Endometrial microvascular endothelial cells (primary cell): Measurements from ENCODE around the gene SNAI3. TPM values are rescaled to one million over a fixed set of nuclear protein-coding genes. Genes with fewer than 3 reads are reported as not detected.

Experiments used
- in situ Hi-C: cut with HindIII; loops from 2 replicates; pipeline ENCODE4 v1.10.0; 2017; ENCODE audit warnings: low sequenced_read_pairs, low pct_unique_long_range_greater_than_20kb; ENCODE audit errors: inconsistent ontology term
- total RNA-seq: library from RNA; depleted of rRNA; stranded (reverse); fragments of >200 nt; gene quantifications from one replicate; pipeline ENCODE4 v1.2.3, GENCODE V29; 2015; ENCODE audit errors: inconsistent ontology term

Gene SNAI3
- total RNA-seq, 1 donor from 2014 or later: not detected

GRCh38 chr16:88706965-88707826 is 20.9 kb upstream of the SNAI3 start:
- in situ Hi-C loops: no loop called here

DNA sequence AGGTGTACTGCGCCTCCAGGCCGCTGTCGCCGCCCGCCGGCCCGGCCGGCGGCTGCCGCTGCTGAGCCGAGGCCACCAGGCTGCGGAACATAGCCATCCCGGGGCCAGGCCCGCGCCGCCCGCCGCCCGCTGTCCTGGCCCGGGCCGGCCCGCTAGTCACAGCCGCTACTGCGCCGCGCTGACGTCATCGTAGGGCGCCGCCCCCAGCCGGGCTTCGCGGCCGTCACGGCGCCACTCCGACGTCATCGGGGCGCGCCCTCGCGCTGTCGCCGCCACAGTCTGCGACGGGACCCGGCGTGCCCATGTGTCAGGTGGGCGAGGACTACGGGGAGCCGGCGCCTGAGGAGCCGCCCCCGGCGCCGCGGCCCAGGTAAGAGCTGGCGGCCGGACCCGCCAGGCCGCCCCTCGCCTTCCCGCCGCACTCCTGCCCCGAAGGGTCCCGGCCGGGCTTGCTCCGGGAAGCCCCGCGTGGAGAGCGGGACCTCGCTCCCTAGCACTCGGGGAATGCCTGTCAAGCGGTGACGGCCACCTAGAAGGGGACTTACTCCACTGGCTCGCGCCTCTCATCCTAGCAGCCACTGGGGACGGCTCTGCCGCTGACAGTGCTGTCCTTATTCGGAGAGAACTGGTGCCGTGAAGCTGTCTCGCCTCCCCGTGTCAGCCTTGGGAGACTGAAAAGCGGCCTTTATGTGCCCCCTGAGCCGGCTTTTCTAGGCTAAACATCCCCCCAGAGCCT is 20.1 kb upstream of the SNAI3 start, which contains the start of the genes CTU2 and RNF166:
Gene CTU2, plus strand, starts transcription at position 275 of the 736 bp plus-strand sequence. Its CDS starts 28 bp downstream, at position 303.
Gene RNF166, minus strand, starts transcription at position 180 of the 736 bp plus-strand sequence. Its CDS starts 83 bp downstream, at position 97.
- in situ Hi-C loops: no loop called here

GRCh38 chr16:88705801-88706228 is 19.5 kb upstream of the SNAI3 start:
- in situ Hi-C loops: no loop called here

DNA sequence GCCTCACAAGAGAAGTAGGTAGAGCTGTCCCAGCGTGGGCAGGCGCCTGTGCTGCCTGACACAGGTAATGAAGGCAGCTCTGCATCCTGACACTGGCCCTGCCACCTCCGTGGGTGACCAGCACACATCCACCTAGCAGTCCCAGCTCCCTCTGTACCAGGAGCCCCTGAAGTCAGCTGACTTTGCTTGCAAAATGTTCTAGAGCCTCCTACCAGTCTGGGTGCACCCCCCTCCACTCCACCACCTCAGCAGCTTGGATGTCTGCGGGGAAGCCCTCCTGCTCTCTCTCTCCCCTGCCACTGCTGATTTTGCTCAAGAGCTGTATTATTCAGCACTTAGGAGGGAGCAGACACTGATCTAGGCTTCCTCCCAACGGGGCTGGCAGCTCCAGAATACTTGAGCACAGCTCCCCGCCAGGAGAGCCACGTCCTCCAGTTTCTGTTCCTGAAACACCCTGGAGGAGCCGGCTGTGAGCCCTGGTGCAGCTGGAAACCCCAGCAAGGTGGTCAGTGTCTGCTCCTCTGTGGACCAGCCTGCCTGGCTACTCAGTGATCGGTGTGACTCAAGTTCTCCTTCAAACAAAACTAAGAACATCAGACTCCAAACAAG is 18.9 kb upstream of the SNAI3 start:
- in situ Hi-C loops: no loop called here

GRCh38 chr16:88703486-88704309 is 17.4 kb upstream of the SNAI3 start:
- in situ Hi-C loops: no loop called here

- in situ Hi-C loops: no loop called here
These were observed 16.3 kb upstream of the SNAI3 start for GRCh38 chr16:88702371-88703210.

DNA sequence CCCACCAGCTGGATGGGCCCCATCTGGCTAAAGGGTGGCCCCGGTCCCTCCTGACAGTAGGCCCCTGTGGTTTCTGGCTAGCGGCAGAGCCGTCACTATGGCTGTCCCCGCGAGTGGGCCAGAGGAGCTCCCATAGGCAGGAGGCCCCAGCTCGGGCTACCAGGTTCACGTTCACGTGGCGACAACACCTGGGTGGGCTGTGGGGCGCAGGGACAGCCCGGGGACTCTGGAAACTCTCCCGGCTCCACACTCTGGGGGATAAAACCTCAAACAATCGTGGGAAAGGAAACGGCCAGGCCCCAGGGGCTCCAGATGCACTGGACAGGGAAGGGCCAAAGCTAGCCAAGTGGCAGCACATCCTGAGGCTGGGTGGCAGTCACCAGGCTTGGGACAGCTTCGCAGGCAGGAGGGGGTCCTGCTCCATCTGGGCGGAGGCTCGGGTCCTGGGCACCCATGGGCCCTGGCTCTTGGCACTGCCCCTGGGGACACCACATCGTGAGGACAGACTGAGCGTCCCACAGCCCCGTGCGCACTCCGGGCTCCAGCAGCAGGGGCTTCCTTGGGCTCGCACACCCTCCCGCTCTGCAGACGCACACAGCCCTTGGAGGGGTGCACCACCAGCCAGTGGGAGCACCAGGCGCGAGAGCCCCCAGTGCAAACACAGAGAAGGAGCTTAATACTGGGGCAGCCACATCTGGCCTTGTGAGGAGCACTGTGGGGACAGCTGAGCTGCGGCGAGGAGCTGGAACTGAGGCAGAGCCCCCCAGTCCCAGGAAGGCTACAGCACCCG is 15.5 kb upstream of the SNAI3 start:
- in situ Hi-C loops: no loop called here

- in situ Hi-C loops: no loop called here
These were observed 14.6 kb upstream of the SNAI3 start for GRCh38 chr16:88700636-88701482.

DNA sequence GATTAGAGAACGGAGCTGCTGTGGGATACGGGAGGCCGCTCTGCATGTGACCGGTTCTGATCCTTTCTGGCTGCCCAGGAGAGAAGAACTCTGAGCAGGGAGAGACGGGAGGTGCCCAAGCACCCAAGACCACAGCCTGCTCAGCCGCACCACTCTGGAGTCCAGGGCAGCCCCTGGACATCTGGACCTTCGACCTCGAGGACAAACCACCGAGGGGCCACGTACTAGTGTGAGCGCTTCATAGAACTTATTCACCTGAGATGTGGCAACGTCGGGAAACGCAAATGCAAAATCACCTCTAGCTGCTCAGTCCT is 14.0 kb upstream of the SNAI3 start:
- in situ Hi-C loops: no loop called here

- in situ Hi-C loops: no loop called here
These were observed 12.9 kb upstream of the SNAI3 start for GRCh38 chr16:88699180-88699579.

DNA sequence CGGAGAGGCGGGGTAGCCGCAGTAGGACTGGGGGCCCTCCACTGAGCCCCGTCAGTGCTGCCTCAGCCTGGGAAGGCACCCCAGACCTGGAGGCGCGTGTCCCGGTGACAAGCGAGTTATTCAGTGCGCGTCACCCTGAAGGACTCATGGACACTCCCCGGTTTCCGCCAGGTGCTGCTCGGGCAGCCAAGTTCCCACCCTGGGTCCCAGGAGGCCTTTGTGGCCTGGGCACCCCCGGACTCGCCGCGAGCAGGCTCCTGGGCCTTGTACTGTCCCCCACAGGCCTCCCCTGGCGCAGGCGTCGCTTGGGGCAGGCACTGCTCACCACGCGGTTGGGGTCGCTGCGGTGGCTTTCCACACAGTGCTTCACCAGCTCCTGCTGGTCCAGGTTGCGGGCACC is 12.3 kb upstream of the SNAI3 start:
- in situ Hi-C loops: no loop called here

DNA sequence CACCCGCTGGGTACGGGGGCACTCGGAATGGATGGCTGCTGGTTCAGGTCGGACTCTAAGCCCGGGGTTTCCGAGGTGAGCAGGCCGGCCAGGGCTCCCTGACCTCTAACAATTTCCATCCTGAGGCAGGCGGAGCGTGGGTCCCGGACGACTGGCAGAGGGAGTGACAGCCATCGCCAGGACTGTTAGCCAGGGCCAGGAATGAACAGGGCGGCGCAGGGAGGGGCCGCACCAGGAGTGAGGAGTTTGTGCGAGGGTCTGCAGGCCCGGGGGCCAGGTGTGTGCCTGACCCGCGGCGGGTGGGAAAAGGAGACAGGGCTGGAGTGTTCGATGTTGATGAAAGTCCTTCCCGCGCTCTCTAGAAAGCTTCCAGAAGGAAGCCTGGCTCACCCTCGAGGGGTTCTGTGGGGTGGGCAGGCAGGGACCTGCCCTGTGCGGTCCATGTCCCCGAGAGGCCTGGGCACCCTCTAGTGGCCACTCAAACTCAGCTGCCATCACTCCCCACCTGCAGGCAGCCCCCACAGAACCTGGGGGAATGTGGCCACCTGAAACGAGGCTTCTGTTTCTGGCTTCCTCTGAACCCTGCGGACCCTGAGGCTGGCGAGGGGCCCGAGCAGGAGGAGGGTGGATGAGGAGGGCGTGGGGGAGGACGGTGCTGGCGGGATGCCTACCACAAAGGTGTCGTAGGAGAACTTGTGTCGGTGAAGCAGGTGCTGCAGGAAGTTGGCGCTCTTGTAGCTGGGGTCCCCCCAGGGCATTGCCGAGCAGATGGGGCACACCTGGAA is 11.7 kb upstream of the SNAI3 start:
- in situ Hi-C loops: no loop called here

- in situ Hi-C loops: no loop called here
These were observed 11.0 kb upstream of the SNAI3 start for GRCh38 chr16:88697116-88697830.

GRCh38 chr16:88696441-88696840 is 10.1 kb upstream of the SNAI3 start:
- in situ Hi-C loops: no loop called here

- in situ Hi-C loops: no loop called here
These were observed 9.4 kb upstream of the SNAI3 start for GRCh38 chr16:88695753-88696152.
